Measurements from ENCODE around the gene MRPL54.

MRPL54 gene

GRCh38 chr19:3782330-3782729, 19.8 kb downstream of the MRPL54 start:
- H3K9me3 Mint-ChIP-seq = peaks cover 13% of the 10 kb centered on the region
- DNase-seq = no peak
- peaks cover 14% of the 10 kb centered on the region for H3K4me1 Mint-ChIP-seq (ENCODE audit: low read depth)
- H3K27me3 Mint-ChIP-seq = peaks cover 2% of the 10 kb centered on the region
- peaks cover 44% of the 10 kb centered on the region for H3K36me3 Mint-ChIP-seq (ENCODE audit: low read depth)
- H3K27ac Mint-ChIP-seq = no peak overlapping the region
- H3K4me3 Mint-ChIP-seq = no peak overlapping the region

- peaks cover 14% of the 10 kb centered on the region for H3K4me1 Mint-ChIP-seq (ENCODE audit: low read depth)
- H3K27ac Mint-ChIP-seq = no peak overlapping the region
- no peak for DNase-seq
- peaks cover 44% of the 10 kb centered on the region for H3K36me3 Mint-ChIP-seq (ENCODE audit: low read depth)
- peaks cover 2% of the 10 kb centered on the region for H3K27me3 Mint-ChIP-seq
- peaks cover 13% of the 10 kb centered on the region for H3K9me3 Mint-ChIP-seq
- H3K4me3 Mint-ChIP-seq = no peak overlapping the region
Observed at GRCh38 chr19:3782903-3783302, 20.4 kb downstream of the MRPL54 start.

GRCh38 chr19:3783660-3784584, 21.4 kb downstream of the MRPL54 start:
- peak; percentile 71 for DNase-seq
- Mint-ChIP-seq H3K27me3 (peaks cover 2% of the 10 kb centered on the region), H3K4me3 (peak overlapping the region; percentile 83), H3K36me3 (ENCODE audit: low read depth) (peaks cover 41% of the 10 kb centered on the region), H3K4me1 (ENCODE audit: low read depth) (peaks cover 15% of the 10 kb centered on the region), H3K9me3 (peaks cover 13% of the 10 kb centered on the region), H3K27ac (no peak overlapping the region)

- Mint-ChIP-seq H3K9me3 (peaks cover 13% of the 10 kb centered on the region), H3K27me3 (peaks cover 2% of the 10 kb centered on the region), H3K4me1 (ENCODE audit: low read depth) (peaks cover 19% of the 10 kb centered on the region), H3K27ac (peak overlapping the region; percentile 82), H3K4me3 (peak overlapping the region; percentile 83), H3K36me3 (ENCODE audit: low read depth) (peaks cover 41% of the 10 kb centered on the region)
- peak; percentile 47 for DNase-seq
Observed at GRCh38 chr19:3784607-3785450, 22.3 kb downstream of the MRPL54 start.

- Mint-ChIP-seq H3K27me3 (peaks cover 2% of the 10 kb centered on the region), H3K4me1 (ENCODE audit: low read depth) (peaks cover 19% of the 10 kb centered on the region), H3K36me3 (ENCODE audit: low read depth) (peaks cover 41% of the 10 kb centered on the region), H3K4me3 (peak overlapping the region; percentile 83), H3K27ac (peak overlapping the region; percentile 82), H3K9me3 (peaks cover 13% of the 10 kb centered on the region)
- DNase-seq = peak; percentile 68
Observed at GRCh38 chr19:3785451-3785937, 23.0 kb downstream of the MRPL54 start.

GRCh38 chr19:3785938-3786824, 23.7 kb downstream of the MRPL54 start, which contains the start of gene MATK:
TSS of gene MATK (minus strand) at chr19:3786381. CDS start at chr19:3785135, 1,246 bp downstream.
- H3K36me3 Mint-ChIP-seq (ENCODE audit: low read depth) = peaks cover 37% of the 10 kb centered on the region
- peak; percentile 71 for DNase-seq

GRCh38 chr19:3788996-3789778, 26.7 kb downstream of the MRPL54 start:
- no peak for DNase-seq
- Mint-ChIP-seq H3K27me3 (peaks cover 2% of the 10 kb centered on the region), H3K4me3 (no peak overlapping the region), H3K9me3 (no peaks in the 10 kb centered on the region), H3K4me1 (ENCODE audit: low read depth) (peaks cover 17% of the 10 kb centered on the region), H3K36me3 (ENCODE audit: low read depth) (peaks cover 12% of the 10 kb centered on the region), H3K27ac (no peak overlapping the region)

More at GRCh38 chr19:3785938-3786824, 23.7 kb downstream of the MRPL54 start, which contains the start of gene MATK:
- peak within 1 kb of the TSS; percentile 83 for H3K4me3 Mint-ChIP-seq
- peaks cover 13% of the 10 kb centered on the region for H3K9me3 Mint-ChIP-seq
- peaks cover 19% of the 10 kb centered on the region for H3K4me1 Mint-ChIP-seq (ENCODE audit: low read depth)
- H3K27ac Mint-ChIP-seq = peak within 1 kb of the TSS; percentile 82
- H3K27me3 Mint-ChIP-seq = peaks cover 2% of the 10 kb centered on the region

GRCh38 chr19:3790209-3790734, 27.8 kb downstream of the MRPL54 start:
- DNase-seq = no peak
- Mint-ChIP-seq H3K27ac (no peak overlapping the region), H3K9me3 (no peaks in the 10 kb centered on the region), H3K36me3 (ENCODE audit: low read depth) (peaks cover 3% of the 10 kb centered on the region), H3K27me3 (no peaks in the 10 kb centered on the region), H3K4me1 (ENCODE audit: low read depth) (peaks cover 9% of the 10 kb centered on the region), H3K4me3 (no peak overlapping the region)

- DNase-seq = no peak
- Mint-ChIP-seq H3K36me3 (ENCODE audit: low read depth) (no peaks in the 10 kb centered on the region), H3K27me3 (no peaks in the 10 kb centered on the region), H3K9me3 (no peaks in the 10 kb centered on the region), H3K4me3 (no peak overlapping the region), H3K27ac (no peak overlapping the region), H3K4me1 (ENCODE audit: low read depth) (peaks cover 7% of the 10 kb centered on the region)
Observed at GRCh38 chr19:3790941-3791340, 28.5 kb downstream of the MRPL54 start.

- no peak overlapping the region for H3K4me3 Mint-ChIP-seq
- no peaks in the 10 kb centered on the region for H3K27me3 Mint-ChIP-seq
Observed at GRCh38 chr19:3792114-3792513, 29.6 kb downstream of the MRPL54 start.

GRCh38 chr19:3793799-3794198, 31.3 kb downstream of the MRPL54 start:
- Mint-ChIP-seq H3K9me3 (peaks cover 6% of the 10 kb centered on the region), H3K27me3 (no peaks in the 10 kb centered on the region), H3K36me3 (ENCODE audit: low read depth) (no peaks in the 10 kb centered on the region), H3K4me1 (ENCODE audit: low read depth) (peaks cover 8% of the 10 kb centered on the region), H3K27ac (no peak overlapping the region), H3K4me3 (no peak overlapping the region)
- DNase-seq = no peak

More at GRCh38 chr19:3792114-3792513, 29.6 kb downstream of the MRPL54 start:
- H3K27ac Mint-ChIP-seq = no peak overlapping the region
- peaks cover 5% of the 10 kb centered on the region for H3K4me1 Mint-ChIP-seq (ENCODE audit: low read depth)
- no peaks in the 10 kb centered on the region for H3K36me3 Mint-ChIP-seq (ENCODE audit: low read depth)
- DNase-seq = no peak
- H3K9me3 Mint-ChIP-seq = peaks cover 6% of the 10 kb centered on the region

GRCh38 chr19:3796358-3796757, 33.9 kb downstream of the MRPL54 start:
- Mint-ChIP-seq H3K27ac (no peak overlapping the region), H3K36me3 (ENCODE audit: low read depth) (no peaks in the 10 kb centered on the region), H3K27me3 (no peaks in the 10 kb centered on the region), H3K9me3 (peaks cover 6% of the 10 kb centered on the region), H3K4me3 (no peak overlapping the region), H3K4me1 (ENCODE audit: low read depth) (peaks cover 16% of the 10 kb centered on the region)
- DNase-seq = no peak

- Mint-ChIP-seq H3K27ac (peak overlapping the region; percentile 66), H3K36me3 (ENCODE audit: low read depth) (no peaks in the 10 kb centered on the region), H3K27me3 (no peaks in the 10 kb centered on the region), H3K4me3 (no peak overlapping the region), H3K9me3 (peaks cover 6% of the 10 kb centered on the region), H3K4me1 (ENCODE audit: low read depth) (peaks cover 21% of the 10 kb centered on the region)
- DNase-seq = no peak
Observed at GRCh38 chr19:3798137-3798536, 35.7 kb downstream of the MRPL54 start.

Data from activated T-cell treated with anti-CD3 and anti-CD28 coated beads, Interleukin-2, amount 50 U/mL, for 24 hours (primary cell).